AG20443 (cell line): Measurements from ENCODE around the gene ENTREP3.

Experiments used
- DNase-seq: peaks from one replicate; pipeline ENCODE4 v3.0.0; 2012; ENCODE audit warnings: low spot score, mixed read lengths

The ENTREP3 gene

GRCh38 chr1:155198547-155198906, 56.8 kb downstream of the ENTREP3 start:
- DNase-seq = no peak

DNA sequence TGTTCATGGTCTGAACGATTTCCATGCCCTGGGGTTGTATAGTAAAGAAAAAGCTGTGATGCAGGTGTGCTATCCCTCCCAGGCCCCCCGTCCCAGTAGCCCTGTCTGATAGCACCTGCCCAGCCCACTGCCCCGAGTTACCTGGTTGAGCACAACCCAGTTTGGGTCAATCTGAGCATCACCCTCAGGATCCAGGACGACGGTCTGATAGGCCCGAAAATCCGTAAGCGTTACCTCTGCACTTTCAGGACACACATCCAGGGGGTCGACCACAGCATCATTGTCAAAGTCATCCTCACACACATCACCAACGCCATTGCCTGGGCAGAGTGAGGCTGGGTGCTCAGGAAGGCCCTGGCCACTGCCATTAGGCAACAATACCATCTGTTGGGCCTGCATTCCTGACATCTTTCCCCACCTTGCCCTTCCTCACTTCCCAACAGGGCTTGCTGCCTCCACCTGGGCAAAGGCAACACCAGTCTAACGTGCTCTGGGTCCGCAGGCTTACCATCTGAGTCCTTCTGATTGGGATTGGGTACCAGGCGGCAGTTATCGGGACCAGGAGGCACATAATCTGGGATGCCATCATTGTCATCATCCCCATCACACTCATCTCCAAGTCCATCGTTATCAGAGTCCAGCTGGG, 57.3 kb downstream of the ENTREP3 start:
- DNase-seq = no peak
